HG03196 (cell line): ENCODE data around the gene SH3RF3.

Experiments
- ATAC-seq: cut with Tn5 transposase; IDR thresholded peaks from one replicate; pipeline ENCODE4 v1.9.1; 2021; ENCODE audit not compliant: unreplicated experiment

Gene SH3RF3

GRCh38 chr2:109272461-109272860 is 143.5 kb downstream of the SH3RF3 start:
- no peak for ATAC-seq

DNA sequence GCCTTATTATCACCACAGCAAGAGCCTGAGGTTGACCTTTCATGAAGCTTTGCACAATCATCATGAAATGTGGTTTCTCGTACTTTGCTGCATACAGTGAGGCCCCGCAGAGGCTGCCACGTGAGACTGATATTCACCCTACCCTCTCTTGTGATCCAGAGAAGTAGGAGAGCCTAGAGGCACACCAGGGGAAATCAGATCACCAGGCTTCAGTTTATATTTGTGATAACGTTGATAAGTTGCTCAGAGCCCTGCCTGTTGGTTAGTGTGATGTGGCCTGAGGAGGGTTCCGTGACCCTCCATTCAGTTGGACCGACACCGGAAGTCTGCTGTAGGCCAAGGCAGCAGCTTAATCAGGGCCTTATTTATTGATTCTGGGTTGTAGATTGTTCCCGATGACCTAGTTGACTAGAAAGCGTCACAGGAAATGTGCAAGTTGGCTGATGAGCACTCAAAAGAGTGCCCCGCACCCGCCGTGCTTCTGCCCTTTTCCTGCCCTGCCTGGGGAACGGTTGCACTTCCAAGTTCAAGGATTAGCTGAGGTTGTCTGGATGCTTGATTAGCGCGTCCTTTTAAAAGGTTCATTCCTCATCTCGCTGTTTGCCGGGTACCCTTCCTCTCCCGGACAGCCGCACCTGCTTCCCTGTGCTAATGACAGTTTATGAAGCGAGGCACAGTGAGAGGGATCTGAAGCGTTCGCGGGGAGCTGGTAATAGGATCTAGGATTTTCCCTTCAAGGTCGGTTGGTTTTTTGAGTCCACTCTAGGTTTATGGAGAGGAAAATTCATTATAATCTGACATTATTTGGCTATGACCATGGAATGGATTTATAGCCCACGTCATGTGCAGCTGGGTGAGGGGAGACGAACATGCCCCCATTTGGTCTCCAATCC is 146.4 kb downstream of the SH3RF3 start:
- ATAC-seq: no peak

DNA sequence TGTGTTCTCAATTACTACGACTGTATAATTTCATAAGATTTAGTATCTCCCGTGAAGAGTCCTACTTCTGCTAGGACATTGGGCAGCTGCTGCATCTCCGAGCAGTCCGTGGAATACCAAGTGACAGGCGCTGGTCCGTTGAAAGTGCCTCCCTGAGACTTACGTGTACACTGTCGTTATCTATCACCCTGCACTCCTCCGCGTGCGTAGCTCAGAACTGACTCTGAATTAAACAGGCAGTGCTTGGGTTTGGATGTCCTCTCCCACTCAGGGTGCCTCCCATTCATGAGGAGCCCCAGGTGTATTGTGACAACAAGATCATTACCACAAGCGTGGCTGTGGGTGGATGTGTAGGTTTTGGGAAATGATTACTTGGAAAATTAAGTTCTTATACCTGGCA is 148.4 kb downstream of the SH3RF3 start:
- no peak for ATAC-seq

- ATAC-seq: no peak
Observed at GRCh38 chr2:109279243-109279860, 150.3 kb downstream of the SH3RF3 start.

DNA sequence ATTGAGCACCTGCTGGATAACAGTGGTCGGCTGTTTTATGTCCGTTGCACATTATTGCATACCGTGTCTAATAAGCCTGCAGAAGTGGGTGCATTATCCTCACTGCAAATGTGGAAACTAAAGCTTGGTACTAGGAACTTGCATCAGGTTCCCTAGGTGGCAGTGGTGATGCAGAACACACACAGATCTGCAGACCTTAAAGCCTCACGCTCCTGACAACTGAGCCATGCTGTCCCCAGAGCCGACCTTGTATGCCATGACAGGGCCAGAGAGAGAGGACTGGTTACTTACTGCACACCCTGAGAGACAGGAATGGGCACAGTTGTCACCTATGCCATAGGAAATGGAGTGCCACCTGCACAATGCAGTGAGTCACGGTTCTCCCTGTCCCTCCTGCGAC is 151.8 kb downstream of the SH3RF3 start:
- no peak for ATAC-seq

DNA sequence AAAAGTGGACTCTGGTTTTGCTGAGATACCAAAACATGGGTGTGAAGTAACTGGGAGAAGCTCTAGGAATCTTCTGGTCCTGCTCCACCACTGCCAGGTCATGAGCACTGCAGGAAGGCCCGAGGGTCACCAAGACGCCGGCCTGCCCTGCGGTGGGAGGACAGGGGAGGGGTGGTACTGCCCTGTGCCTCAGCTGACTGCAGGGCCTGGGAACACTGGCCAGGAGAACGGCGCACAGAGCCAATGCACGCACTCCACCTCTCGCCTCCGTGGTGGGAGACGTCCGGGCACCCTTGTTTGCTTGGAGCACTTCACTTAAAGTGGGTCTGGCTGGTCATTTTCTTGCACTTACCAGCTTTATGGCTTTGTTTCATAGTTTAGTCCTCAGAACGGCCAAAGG is 153.4 kb downstream of the SH3RF3 start:
- no peak for ATAC-seq

GRCh38 chr2:109282865-109283264 is 153.9 kb downstream of the SH3RF3 start:
- ATAC-seq: no peak

DNA sequence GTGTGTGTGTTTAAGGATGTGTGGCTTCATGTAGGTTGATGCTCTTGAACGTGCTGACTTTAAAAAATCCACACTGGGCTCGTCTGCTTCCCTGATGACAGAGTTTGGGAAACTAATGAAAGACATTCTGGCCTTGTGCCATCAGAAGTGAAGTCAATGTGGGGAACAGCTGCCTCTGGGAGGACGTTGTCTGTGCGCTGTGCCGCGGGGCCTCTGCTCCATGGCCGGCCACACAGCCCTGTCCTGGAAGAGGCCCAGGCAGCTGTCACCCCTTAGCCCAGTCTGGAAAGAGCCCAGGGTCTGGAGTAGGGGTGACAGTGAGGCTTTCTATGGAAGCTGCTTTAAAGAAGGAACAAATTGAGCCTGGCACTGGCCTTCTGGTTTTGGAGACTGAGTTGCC is 155.8 kb downstream of the SH3RF3 start:
- no peak for ATAC-seq

DNA sequence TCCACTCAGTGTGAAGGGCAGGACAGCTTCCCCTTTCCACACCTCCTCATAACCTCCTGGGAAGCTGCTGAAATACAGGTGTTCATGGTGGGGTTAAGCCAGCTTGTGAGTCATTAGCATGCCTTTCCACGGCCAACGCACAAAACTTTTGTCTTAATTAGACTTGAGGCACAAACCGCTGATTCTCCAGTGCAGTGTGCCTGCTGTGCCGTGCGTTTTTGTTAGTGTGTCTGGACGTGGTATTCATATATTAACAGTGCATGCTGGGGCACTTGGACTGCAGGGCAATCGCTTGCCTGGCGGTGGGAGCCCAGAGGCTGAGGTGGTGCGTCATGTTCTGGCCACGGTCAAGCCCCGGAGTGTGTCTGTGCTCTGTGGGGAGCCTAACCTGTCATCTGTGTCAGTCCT is 156.2 kb downstream of the SH3RF3 start:
- no peak for ATAC-seq

GRCh38 chr2:109287413-109287812 is 158.4 kb downstream of the SH3RF3 start:
- no peak for ATAC-seq

DNA sequence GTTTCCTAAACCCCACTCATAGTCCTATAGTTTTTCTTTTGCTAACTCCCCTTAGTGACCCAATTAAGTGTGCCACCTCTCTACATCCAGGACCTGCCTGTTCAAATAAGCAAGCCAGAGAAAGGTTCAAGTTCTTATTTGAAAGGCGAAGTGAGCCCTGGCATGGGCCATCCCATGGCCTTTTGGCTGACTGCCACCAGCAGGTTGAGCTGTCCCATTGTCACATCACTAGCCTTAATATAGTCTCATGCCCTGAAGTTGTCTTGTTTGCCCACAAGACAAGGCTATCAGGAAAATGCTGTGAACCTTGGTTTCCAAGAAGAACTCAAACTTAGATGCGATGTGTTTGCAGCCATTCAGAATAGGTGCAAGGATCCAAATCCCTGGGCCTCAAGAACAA is 158.8 kb downstream of the SH3RF3 start:
- ATAC-seq: no peak

- ATAC-seq: no peak
Observed at GRCh38 chr2:109288544-109289368, 159.8 kb downstream of the SH3RF3 start.

DNA sequence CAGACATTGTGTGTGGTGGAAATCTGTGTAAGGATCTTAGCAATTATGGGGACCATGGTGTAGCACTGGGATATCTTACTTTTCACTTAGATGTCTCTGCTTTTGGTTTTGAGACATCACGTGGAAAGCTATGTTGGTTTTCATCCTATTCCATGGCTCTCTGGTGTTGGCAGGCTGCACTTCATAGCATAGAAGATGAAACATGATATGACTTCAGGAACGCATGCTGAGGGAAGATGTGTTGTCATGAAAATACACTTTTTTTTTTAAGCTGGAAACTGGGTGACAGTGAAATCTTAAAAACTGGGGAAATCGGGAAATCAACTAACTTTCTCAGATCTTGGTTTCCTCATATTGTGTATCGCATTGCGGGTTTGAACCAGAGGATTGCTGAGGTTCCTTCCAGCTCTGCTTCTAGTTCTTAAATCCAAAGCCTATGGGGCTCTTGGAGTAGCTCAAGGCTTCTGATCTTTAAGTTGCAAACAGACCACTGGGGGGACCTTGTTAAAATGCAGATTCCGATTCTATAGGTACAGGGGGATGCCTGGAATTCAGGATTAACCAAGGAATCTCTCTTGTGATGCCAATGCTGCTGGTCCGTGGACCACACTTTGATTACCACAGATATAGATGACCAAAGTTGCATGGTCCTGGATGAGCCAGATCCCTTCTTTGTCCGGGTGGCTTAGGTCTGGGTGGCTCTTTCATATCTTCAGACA is 160.7 kb downstream of the SH3RF3 start:
- no peak for ATAC-seq

- ATAC-seq: no peak
Observed at GRCh38 chr2:109290887-109291643, 162.1 kb downstream of the SH3RF3 start.

GRCh38 chr2:109292386-109292785 is 163.4 kb downstream of the SH3RF3 start:
- ATAC-seq: no peak

DNA sequence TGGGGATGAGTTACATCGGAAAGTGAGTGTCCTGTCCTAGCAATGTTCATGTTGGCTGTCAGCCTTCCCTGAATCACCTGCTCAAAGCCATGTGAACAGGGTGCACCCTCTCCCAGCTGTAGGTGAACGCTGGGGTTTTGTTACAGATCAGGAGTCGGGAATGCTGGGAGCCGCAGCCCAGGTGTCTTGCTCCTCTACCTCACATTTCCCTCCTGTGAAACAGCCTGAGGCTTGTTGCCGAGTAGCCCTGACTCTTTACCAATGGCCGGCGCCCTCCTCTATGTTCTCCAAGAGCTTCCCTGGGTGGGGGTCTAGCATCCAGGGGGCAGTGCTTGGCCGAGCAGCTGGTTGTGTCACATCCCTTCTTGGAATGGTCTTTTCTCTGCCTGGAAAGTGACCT is 164.7 kb downstream of the SH3RF3 start:
- no peak for ATAC-seq

DNA sequence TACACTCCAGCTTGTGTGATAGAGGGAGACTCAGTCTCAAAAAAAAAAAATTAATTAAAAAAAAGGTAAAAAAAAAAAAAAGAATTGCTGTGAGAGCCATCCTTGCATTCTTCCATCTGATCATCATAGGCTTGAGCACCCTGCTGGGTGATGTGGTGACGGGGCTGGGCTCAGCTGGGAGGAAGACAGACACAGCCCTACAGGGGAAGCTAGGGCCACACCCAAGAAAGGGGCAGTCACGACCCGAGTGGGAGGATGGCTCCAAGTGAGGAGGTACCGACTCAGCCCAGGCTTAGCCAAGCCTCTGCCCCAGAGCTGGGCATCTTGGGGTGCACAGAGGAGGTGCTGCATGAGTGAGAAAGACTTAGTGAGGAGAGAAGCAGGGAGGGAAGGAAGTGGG is 165.5 kb downstream of the SH3RF3 start:
- no peak for ATAC-seq

- ATAC-seq: no peak
Observed at GRCh38 chr2:109295070-109295780, 166.2 kb downstream of the SH3RF3 start.

DNA sequence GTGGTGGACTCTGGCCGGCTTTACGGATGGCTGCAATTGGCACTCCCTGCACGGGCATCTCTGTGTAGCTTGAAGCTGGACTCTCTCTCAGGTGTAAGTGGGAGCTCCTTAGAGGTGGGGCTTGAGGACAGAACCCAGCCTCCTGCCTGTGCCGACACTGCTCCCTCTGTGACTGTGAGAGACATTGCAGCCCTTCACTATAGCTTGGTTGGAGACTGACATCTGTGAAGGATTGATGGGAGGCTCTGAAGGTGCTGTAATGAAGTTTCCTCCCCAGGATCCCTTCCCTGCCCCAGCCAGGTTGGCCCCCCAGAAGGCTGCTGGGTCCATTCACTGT is 166.7 kb downstream of the SH3RF3 start:
- ATAC-seq: no peak
